GM18870 (cell line): ENCODE data around the gene CACNA1C.

Source experiments
- ATAC-seq: cut with Tn5 transposase; IDR thresholded peaks from one replicate; pipeline ENCODE4 v1.9.1; 2021; ENCODE audit warnings: moderate library complexity; ENCODE audit not compliant: unreplicated experiment

The CACNA1C gene

GRCh38 chr12:2606186-2606910 is 553.6 kb downstream of the CACNA1C start:
- no peak for ATAC-seq

DNA sequence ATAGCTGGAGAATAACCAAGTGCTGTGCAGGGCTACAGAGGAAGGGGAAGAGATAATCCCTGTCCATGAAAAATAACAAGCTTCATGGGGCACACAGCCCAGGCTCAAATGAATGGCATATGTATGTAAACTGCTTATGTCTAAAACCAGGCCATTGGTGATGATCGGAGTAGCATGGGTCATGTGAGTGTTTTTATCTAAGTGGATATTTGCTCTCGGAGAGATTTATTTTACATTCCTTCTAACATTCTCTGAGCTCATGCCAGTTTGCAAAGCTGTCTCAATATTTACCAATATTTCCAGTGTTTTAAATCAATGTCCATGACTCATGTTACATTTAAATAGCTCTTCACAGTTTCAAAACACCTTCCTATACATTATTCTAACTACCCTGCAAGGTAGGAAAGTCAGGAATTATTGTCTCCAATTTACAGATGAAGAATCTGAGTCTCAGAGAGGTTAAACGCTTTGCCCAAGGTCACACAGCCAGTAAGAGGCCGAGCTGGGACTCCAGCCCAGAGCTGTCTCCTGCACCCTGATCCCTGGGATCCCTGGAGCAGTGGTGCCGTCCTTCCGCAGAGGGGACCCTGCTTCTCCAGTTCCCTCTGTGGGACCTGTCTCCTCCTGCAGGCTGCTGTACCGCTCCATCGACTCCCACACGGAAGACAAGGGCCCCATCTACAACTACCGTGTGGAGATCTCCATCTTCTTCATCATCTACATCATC is 555.3 kb downstream of the CACNA1C start:
- no peak for ATAC-seq

GRCh38 chr12:2608608-2608945 is 555.8 kb downstream of the CACNA1C start:
- ATAC-seq = no peak

GRCh38 chr12:2609020-2609419 is 556.2 kb downstream of the CACNA1C start:
- no peak for ATAC-seq

GRCh38 chr12:2610358-2610757 is 557.6 kb downstream of the CACNA1C start:
- ATAC-seq = no peak

GRCh38 chr12:2613326-2614073 is 560.7 kb downstream of the CACNA1C start:
- ATAC-seq = no peak

DNA sequence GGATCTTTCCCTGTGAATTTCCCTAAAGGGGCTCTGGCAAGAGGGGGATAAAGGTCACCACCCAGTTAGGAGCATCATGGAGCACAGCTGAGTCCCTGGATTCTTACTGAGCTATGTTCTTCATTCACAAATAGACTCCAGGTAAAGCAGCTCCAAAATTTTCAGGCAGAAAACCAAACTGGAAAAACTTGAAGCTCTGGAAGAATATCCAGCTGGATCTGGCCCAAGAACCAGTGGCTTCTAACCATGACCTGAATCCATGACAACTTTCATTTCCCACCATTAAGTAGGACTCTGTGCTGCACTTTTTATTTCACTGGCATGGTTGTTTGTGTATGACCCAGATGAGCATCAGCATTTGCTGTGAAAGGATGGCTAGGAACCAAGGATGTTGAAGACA is 561.6 kb downstream of the CACNA1C start:
- ATAC-seq = no peak

DNA sequence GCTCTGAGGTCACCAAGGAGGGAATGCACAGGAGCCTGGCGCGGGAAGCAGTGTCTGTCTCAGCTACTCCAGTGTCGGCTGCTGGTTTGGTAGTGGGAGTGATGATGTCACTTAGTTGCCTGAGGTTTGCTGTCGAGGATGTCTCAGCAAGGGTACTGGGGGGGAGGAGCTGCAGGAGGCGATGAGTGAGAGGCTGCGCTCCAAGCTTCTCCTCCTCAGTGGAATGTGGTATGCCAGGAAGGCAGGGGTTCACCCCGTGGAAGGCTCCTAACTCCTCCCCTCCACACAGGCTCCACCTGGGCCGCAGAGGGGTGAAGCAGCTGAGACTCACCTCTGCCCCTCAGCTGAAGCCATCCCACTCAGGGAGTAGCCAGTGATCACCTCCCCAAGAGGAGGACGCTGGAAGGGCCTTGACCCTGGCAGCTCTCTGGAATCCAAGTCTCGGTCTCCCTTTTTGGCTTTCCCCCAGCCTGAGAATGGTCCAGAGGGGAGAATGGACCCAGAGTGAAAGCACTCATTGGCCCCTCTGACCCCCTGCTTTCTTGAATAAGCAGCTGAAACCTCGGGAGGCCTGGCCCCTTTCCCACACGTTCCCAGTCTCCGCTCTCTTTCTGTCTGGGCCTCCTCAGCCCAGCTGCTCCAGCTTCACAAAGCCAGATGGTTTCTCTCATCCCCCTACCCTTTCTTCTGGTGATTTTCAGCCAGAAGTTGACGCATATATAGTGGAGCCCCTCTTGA is 563.0 kb downstream of the CACNA1C start:
- ATAC-seq = no peak

- no peak for ATAC-seq
Observed at GRCh38 chr12:2616763-2617162, 564.0 kb downstream of the CACNA1C start.

- ATAC-seq = no peak
Observed at GRCh38 chr12:2617365-2617764, 564.6 kb downstream of the CACNA1C start.

GRCh38 chr12:2618291-2618995 is 565.7 kb downstream of the CACNA1C start:
- no peak for ATAC-seq

DNA sequence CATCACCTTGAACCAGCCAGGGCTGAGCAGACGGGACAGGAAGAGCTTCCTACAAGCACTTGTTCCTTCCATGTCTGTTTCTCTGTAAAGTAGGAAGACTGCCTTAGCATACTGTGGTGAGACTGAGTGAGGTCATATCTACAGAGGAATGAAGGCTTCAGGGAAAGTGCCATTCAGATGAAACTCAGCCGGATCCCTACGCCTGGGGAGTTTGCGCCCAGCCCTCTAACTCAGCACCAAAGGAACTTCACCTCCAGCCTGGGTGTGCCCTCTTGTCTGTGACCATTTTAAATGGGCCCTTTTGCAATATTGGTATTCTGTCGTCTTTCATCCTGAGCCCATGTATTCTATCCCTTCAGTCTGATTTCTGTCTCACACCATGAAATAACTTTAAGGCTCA is 566.3 kb downstream of the CACNA1C start:
- no peak for ATAC-seq

GRCh38 chr12:2622460-2622859 is 569.7 kb downstream of the CACNA1C start:
- ATAC-seq = no peak

- no peak for ATAC-seq
Observed at GRCh38 chr12:2623472-2623871, 570.7 kb downstream of the CACNA1C start.

GRCh38 chr12:2624543-2625288 is 571.9 kb downstream of the CACNA1C start:
- ATAC-seq = no peak

- no peak for ATAC-seq
Observed at GRCh38 chr12:2625289-2625612, 572.5 kb downstream of the CACNA1C start.

DNA sequence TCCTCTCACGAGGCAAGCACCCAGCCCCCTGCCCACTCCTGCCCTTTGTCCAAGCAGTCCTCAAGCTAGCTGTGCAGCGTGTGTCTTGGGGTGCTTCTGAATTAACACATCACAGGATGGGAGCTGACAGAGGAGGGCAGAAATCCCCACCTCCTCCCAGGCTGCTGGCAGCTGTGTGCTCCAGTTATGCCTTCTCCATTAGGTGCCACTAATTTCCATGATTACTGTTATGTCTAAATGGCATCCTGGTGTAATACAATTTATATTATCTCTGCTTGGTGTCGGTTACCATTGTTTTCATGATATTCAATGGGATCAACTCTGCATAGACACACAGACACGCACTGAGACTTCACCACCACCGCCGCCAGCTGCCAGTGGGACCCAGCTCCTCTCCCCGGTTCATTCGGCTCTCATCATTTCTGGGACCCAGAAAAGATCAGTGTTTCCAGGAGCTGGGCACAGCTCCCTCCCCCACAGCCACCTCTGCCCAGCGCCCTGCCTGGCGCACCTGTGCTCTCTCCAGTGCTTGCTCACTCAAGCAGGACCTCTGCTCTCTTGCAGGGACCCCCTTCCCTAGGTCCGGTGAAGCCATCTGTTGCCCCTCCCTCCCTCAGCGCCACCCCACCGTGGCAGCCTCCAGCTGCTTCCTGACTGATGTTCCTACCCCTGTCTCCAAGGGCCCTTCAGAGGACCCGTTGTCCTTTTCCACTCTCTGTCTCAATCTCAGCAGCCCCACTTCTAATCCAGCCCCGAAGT is 574.5 kb downstream of the CACNA1C start:
- ATAC-seq = no peak

GRCh38 chr12:2627835-2628191 is 575.0 kb downstream of the CACNA1C start:
- ATAC-seq = no peak

GRCh38 chr12:2628401-2628800 is 575.6 kb downstream of the CACNA1C start:
- ATAC-seq = no peak
